Stimulated activated naive CD4-positive, alpha-beta T cell treated with Interleukin-2 at 50 U/mL for 16 hours (primary cell): ENCODE measurements around the gene PPARG.
"Not testable (repeated sequence)": the region's sequence is repeated elsewhere in the genome, so short reads cannot be mapped to it uniquely, and the experiment has no call there.

Experiments
- DNase-seq: peaks from one replicate; lab custom pipeline; 2025; lab: John Stamatoyannopoulos, UW

PPARG gene

GRCh38 chr3:12462159-12462947 lies 173.5 kb downstream of the PPARG start:
- no peak for DNase-seq

GRCh38 chr3:12463686-12464085 lies 174.8 kb downstream of the PPARG start:
- no peak for DNase-seq

GRCh38 chr3:12464181-12464580 lies 175.3 kb downstream of the PPARG start:
- DNase-seq, result no peak

- DNase-seq, result no peak
Observed at GRCh38 chr3:12465151-12465835, 176.4 kb downstream of the PPARG start.

GRCh38 chr3:12465836-12466225 lies 177.0 kb downstream of the PPARG start:
- DNase-seq, result no peak

GRCh38 chr3:12467746-12468145 lies 178.9 kb downstream of the PPARG start:
- DNase-seq, result no peak

- no peak for DNase-seq
Observed at GRCh38 chr3:12468276-12468675, 179.4 kb downstream of the PPARG start.

GRCh38 chr3:12468757-12469156 lies 179.9 kb downstream of the PPARG start:
- DNase-seq, result no peak

- DNase-seq, result not testable (repeated sequence)
Observed at GRCh38 chr3:12469222-12469621, 180.4 kb downstream of the PPARG start.

GRCh38 chr3:12470111-12470510 lies 181.2 kb downstream of the PPARG start:
- DNase-seq, result no peak

GRCh38 chr3:12470680-12471079 lies 181.8 kb downstream of the PPARG start:
- no peak for DNase-seq

- peak; percentile 68 for DNase-seq
Observed at GRCh38 chr3:12471241-12471640, 182.4 kb downstream of the PPARG start.

GRCh38 chr3:12472000-12472610 lies 183.2 kb downstream of the PPARG start:
- DNase-seq, result no peak

GRCh38 chr3:12472796-12473195 lies 183.9 kb downstream of the PPARG start:
- no peak for DNase-seq

- DNase-seq, result no peak
Observed at GRCh38 chr3:12473511-12473910, 184.6 kb downstream of the PPARG start.

GRCh38 chr3:12476238-12476897 lies 187.5 kb downstream of the PPARG start:
- no peak for DNase-seq

GRCh38 chr3:12477256-12477655 lies 188.4 kb downstream of the PPARG start:
- no peak for DNase-seq

GRCh38 chr3:12478326-12478725 lies 189.5 kb downstream of the PPARG start:
- DNase-seq, result no peak

GRCh38 chr3:12479198-12479597 lies 190.3 kb downstream of the PPARG start:
- not testable (repeated sequence) for DNase-seq

- no peak for DNase-seq
Observed at GRCh38 chr3:12479919-12480427, 191.1 kb downstream of the PPARG start.

GRCh38 chr3:12483410-12483809 lies 194.5 kb downstream of the PPARG start:
- no peak for DNase-seq

- DNase-seq, result no peak
Observed at GRCh38 chr3:12483872-12484197, 195.0 kb downstream of the PPARG start.
